ENCODE results near the gene SLC38A9.

DNA sequence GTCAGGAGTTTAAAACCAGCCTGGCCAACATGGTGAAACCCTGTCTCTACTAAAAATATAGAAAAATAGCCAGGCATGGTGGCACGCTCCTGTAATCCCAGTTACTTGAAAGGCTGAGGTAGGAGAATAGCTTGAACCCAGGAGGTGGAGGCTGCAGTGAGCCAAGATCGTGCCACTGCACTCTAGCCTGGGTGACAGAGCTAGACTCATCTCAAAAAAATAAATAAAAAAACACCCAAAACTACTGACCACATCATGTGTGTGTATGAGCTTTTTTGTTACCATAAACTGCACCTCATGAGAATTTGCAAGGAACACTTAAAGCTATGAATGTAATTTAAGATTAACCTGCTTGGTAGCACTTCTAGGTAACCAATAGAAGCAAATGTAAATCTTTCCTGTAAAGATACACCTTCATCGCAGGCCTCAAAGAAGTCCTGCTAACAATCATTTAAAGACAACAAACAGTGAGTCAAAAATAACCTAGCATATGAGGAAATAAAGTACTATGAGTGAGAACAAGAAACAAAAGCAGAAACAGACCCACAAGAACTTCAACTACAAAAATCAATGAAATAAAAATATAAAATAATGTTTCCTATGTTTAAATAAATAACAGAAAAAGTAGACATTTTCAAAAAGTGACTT lies 13.0 kb downstream of the SLC38A9 start:
- TF ChIP-seq CTCF (IDR thresholded peaks at IDR 0.05) (no peak), POLR2A (IDR thresholded peaks at IDR 0.05) (no peak)

Data from heart left ventricle (tissue), 13 donors.